ENCODE results near the gene IPP. TPM values are rescaled to one million over a fixed set of nuclear protein-coding genes. Genes with fewer than 3 reads are reported as not detected.

Gene IPP
- total RNA-seq, 2 donors from 2014 or later = 7.2 to 8.2 TPM

- no peak for TF ChIP-seq CTCF (IDR thresholded peaks at IDR 0.05)
- no peak overlapping the region for H3K27ac ChIP-seq
- H3K4me3 ChIP-seq = no peak overlapping the region
- no peaks in the 10 kb centered on the region for H3K36me3 ChIP-seq
- no peak for DNase-seq (ENCODE audit: low spot score)
- H3K27me3 ChIP-seq = no peaks in the 10 kb centered on the region
- no peaks in the 10 kb centered on the region for H3K9me3 ChIP-seq
- no peaks in the 10 kb centered on the region for H3K4me1 ChIP-seq
These were observed 16.6 kb upstream of the IPP start for GRCh38 chr1:45767035-45767434.

- no peaks in the 10 kb centered on the region for H3K4me1 ChIP-seq
- H3K9me3 ChIP-seq = no peaks in the 10 kb centered on the region
- H3K4me3 ChIP-seq = no peak overlapping the region
- no peak for DNase-seq (ENCODE audit: low spot score)
- no peaks in the 10 kb centered on the region for H3K27me3 ChIP-seq
- no peak for TF ChIP-seq CTCF (IDR thresholded peaks at IDR 0.05)
- no peaks in the 10 kb centered on the region for H3K36me3 ChIP-seq
- H3K27ac ChIP-seq = no peak overlapping the region
These were observed 15.7 kb upstream of the IPP start for GRCh38 chr1:45765999-45766792.

GRCh38 chr1:45762291-45762690 lies 11.8 kb upstream of the IPP start:
- Histone ChIP-seq H3K27me3 (no peaks in the 10 kb centered on the region), H3K9me3 (no peaks in the 10 kb centered on the region), H3K27ac (no peak overlapping the region), H3K36me3 (no peaks in the 10 kb centered on the region), H3K4me1 (no peaks in the 10 kb centered on the region), H3K4me3 (no peak overlapping the region)
- no peak for DNase-seq (ENCODE audit: low spot score)
- TF ChIP-seq CTCF (IDR thresholded peaks at IDR 0.05) = no peak

- Histone ChIP-seq H3K9me3 (peaks cover 5 to 8% of the 10 kb centered on the region in 2 donors), H3K27me3 (no peaks in the 10 kb centered on the region), H3K27ac (no peak overlapping the region), H3K4me3 (no peak overlapping the region), H3K36me3 (no peaks in the 10 kb centered on the region), H3K4me1 (peaks cover 0 to 7% of the 10 kb centered on the region in 2 donors)
- no peak for TF ChIP-seq CTCF (IDR thresholded peaks at IDR 0.05)
- DNase-seq (ENCODE audit: low spot score) = no peak
These were observed 5.2 kb upstream of the IPP start for GRCh38 chr1:45755697-45756096.

GRCh38 chr1:45753248-45754037 lies 3.0 kb upstream of the IPP start:
- no peak overlapping the region for H3K27ac ChIP-seq
- peaks cover 5 to 8% of the 10 kb centered on the region in 2 donors for H3K9me3 ChIP-seq
- no peak for DNase-seq (ENCODE audit: low spot score)
- no peaks in the 10 kb centered on the region for H3K27me3 ChIP-seq
- no peaks in the 10 kb centered on the region for H3K36me3 ChIP-seq
- TF ChIP-seq CTCF (IDR thresholded peaks at IDR 0.05) = no peak
- no peak overlapping the region for H3K4me3 ChIP-seq
- H3K4me1 ChIP-seq = peaks cover 0 to 15% of the 10 kb centered on the region in 2 donors

All from right atrium auricular region (tissue), 2 donors.